AG09309 (cell line): ENCODE data around the gene ZNF155.

Experiments used
- DNase-seq: peaks from one replicate; pipeline ENCODE4 v3.0.0-alpha.2; 2010; ENCODE audit warnings: low read depth
- H3K4me3 ChIP-seq: 2 replicates; pipeline ENCODE4 v1.5.1; 2011; ENCODE audit warnings: mild to moderate bottlenecking, low read depth, low read length, moderate library complexity; ENCODE audit not compliant: control insufficient read depth
- CTCF ChIP-seq: IDR thresholded peaks from 2 replicates; pipeline ENCODE4 v1.5.1; 2011; ENCODE audit warnings: mild to moderate bottlenecking, low read depth, low read length, inconsistent platforms; ENCODE audit not compliant: insufficient read depth, control insufficient read depth; ENCODE audit errors: missing control alignments

Gene ZNF155

GRCh38 chr19:43950834-43951645, 32.9 kb upstream of the ZNF155 start, which contains the start of gene ZNF221:
ZNF221 (plus strand) TSS chr19:43951228; CDS start chr19:43962727, 11,499 bp downstream.
- peak; percentile 13 for TF ChIP-seq CTCF

GRCh38 chr19:43956827-43957226, 27.2 kb upstream of the ZNF155 start:
- DNase-seq: no peak
- TF ChIP-seq CTCF: no peak
- H3K4me3 ChIP-seq: no peak overlapping the region

More at GRCh38 chr19:43950834-43951645, 32.9 kb upstream of the ZNF155 start, which contains the start of gene ZNF221:
- DNase-seq: peak; percentile 95
- peak within 1 kb of the TSS; percentile 97 for H3K4me3 ChIP-seq

- DNase-seq: peak; percentile 77
- no peak for TF ChIP-seq CTCF
- no peak overlapping the region for H3K4me3 ChIP-seq
These were observed 26.1 kb upstream of the ZNF155 start for GRCh38 chr19:43957891-43958290.

DNA sequence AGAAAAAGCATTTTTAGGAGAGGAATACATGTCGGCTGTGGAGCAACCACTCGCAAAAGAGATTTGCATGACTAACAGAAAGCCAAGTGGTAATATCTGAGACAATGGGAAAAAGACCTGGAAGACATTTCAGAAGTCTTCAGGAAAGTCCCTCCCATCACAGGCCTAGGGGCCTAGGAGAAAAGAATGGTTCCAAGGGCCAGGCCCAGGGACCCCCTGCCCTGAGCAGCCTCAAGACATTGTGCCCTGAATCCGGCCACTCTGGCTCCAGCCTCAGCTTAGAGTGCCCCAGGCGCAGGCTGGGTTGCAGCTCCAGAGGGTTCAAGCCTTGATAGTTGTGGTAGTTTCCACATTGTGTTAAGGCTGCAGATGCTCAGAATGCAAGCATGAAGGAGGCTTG, 23.6 kb upstream of the ZNF155 start:
- TF ChIP-seq CTCF: no peak
- H3K4me3 ChIP-seq: no peak overlapping the region
- DNase-seq: no peak

DNA sequence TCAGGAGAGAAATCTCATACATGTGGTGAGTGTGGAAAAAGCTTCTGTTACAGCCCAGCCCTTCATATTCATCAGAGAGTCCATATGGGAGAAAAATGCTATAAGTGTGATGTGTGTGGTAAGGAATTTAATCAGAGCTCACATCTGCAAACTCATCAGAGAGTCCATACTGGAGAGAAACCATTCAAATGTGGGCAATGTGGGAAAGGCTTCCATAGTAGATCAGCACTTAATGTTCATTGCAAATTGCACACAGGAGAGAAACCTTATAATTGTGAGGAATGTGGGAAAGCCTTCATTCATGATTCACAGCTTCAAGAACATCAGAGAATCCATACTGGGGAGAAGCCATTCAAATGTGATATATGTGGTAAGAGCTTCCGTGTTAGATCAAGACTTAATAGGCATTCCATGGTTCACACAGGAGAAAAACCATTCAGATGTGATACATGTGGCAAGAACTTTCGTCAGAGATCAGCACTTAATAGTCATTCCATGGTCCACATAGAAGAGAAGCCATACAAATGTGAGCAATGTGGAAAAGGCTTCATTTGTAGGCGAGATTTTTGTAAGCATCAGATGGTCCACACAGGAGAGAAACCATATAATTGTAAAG, 17.8 kb upstream of the ZNF155 start:
- no peak overlapping the region for H3K4me3 ChIP-seq
- no peak for DNase-seq
- no peak for TF ChIP-seq CTCF

- DNase-seq: no peak
- H3K4me3 ChIP-seq: no peak overlapping the region
- TF ChIP-seq CTCF: no peak
These were observed 7.3 kb upstream of the ZNF155 start for GRCh38 chr19:43976732-43977131.
